Pulmonary artery endothelial cell (primary cell): ENCODE data around the gene FAM107A. TPM values are rescaled to one million over a fixed set of nuclear protein-coding genes. Genes with fewer than 3 reads are reported as not detected.
"Not testable (repeated sequence)": the region's sequence is repeated elsewhere in the genome, so short reads cannot be mapped to it uniquely, and the experiment has no call there.

Source experiments
- DNase-seq: peaks from one replicate; pipeline ENCODE4 v3.0.0-alpha.2; 2011; ENCODE audit warnings: low read depth, low spot score
- total RNA-seq: library from RNA; depleted of rRNA; stranded (reverse); fragments of >200 nt; gene quantifications from 2 replicates; pipeline ENCODE4 v1.2.3, GENCODE V29; 2014

The FAM107A gene
- total RNA-seq, 1 donor from 2014 or later: 3.8 TPM

- DNase-seq: no peak
Observed at GRCh38 chr3:58536501-58537411, 40.4 kb downstream of the FAM107A start, which contains the start of gene ACOX2. ACOX2 (minus strand) TSS chr3:58537190; CDS start chr3:58535106, 2,084 bp downstream.

- DNase-seq: peak; percentile 32
Observed at GRCh38 chr3:58535531-58536500, 41.4 kb downstream of the FAM107A start.

GRCh38 chr3:58534592-58535494 lies 42.3 kb downstream of the FAM107A start:
- no peak for DNase-seq

- DNase-seq: no peak
Observed at GRCh38 chr3:58532794-58533220, 44.4 kb downstream of the FAM107A start.

GRCh38 chr3:58531956-58532355 lies 45.2 kb downstream of the FAM107A start:
- no peak for DNase-seq

GRCh38 chr3:58531555-58531954 lies 45.6 kb downstream of the FAM107A start:
- no peak for DNase-seq

GRCh38 chr3:58530354-58530865 lies 46.8 kb downstream of the FAM107A start:
- no peak for DNase-seq

GRCh38 chr3:58529516-58530353 lies 47.5 kb downstream of the FAM107A start:
- no peak for DNase-seq

- peak; percentile 45 for DNase-seq
Observed at GRCh38 chr3:58528629-58529028, 48.6 kb downstream of the FAM107A start.

- not testable (repeated sequence) for DNase-seq
Observed at GRCh38 chr3:58527440-58527839, 49.8 kb downstream of the FAM107A start.

GRCh38 chr3:58526515-58526957 lies 50.7 kb downstream of the FAM107A start:
- DNase-seq: peak; percentile 57

GRCh38 chr3:58524326-58524888 lies 52.8 kb downstream of the FAM107A start:
- DNase-seq: no peak

- no peak for DNase-seq
Observed at GRCh38 chr3:58522759-58523425, 54.3 kb downstream of the FAM107A start.

- DNase-seq: no peak
Observed at GRCh38 chr3:58521917-58522631, 55.1 kb downstream of the FAM107A start.

GRCh38 chr3:58521336-58521670 lies 55.9 kb downstream of the FAM107A start:
- DNase-seq: no peak

GRCh38 chr3:58520403-58521335 lies 56.5 kb downstream of the FAM107A start:
- DNase-seq: no peak
